Measurements from ENCODE around the gene BCHE. TPM values are rescaled to one million over a fixed set of nuclear protein-coding genes. Genes with fewer than 3 reads are reported as not detected.

The BCHE gene
- total and polyA plus RNA-seq, 8 donors = 6.6 to 49.7 (median 38.0) TPM

GRCh38 chr3:165827233-165827632 lies 10.0 kb downstream of the BCHE start:
- ATAC-seq (no peak), DNase-seq (no peak)
- Histone ChIP-seq H3K36me3 (no peaks in the 10 kb centered on the region), H3K27me3 (no peaks in the 10 kb centered on the region), H3K4me1 (no peaks in the 10 kb centered on the region), H3K4me3 (no peak overlapping the region), H3K9me3 (peaks cover 0 to 3% of the 10 kb centered on the region in 2 donors), H3K27ac (no peak overlapping the region)
- no peak for TF ChIP-seq CTCF (IDR thresholded peaks at IDR 0.05)
- intact Hi-C loops (cut with DNase I) = no loop called here

DNA sequence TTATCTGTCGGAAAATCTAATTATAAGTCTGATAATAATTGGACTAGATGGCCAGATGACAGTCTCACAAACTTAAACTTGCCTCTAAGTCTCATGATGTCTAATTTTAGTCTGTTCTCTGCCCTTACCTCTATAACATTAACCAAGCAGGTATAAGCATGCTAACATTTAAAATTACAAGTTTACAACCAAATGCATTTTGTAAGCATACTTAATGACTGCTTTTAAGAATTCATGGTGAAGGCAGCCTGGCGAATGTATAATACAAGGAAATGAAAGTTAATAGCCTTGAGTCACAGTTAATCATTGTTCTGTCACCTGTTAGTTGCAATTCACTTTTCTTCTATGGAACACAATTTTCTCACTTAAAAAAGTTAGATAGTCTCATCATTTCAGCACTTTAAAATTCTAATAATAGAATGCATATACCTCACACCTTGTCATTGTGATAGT lies 16.5 kb downstream of the BCHE start:
- ATAC-seq = no peak
- intact Hi-C loops (cut with DNase I) = no loop called here
- Histone ChIP-seq H3K4me1 (no peaks in the 10 kb centered on the region), H3K27ac (no peak overlapping the region), H3K27me3 (no peaks in the 10 kb centered on the region), H3K4me3 (no peak overlapping the region), H3K9me3 (peaks cover 0 to 3% of the 10 kb centered on the region in 2 donors), H3K36me3 (no peaks in the 10 kb centered on the region)
- no peak for DNase-seq
- TF ChIP-seq CTCF (IDR thresholded peaks at IDR 0.05) = no peak

DNA sequence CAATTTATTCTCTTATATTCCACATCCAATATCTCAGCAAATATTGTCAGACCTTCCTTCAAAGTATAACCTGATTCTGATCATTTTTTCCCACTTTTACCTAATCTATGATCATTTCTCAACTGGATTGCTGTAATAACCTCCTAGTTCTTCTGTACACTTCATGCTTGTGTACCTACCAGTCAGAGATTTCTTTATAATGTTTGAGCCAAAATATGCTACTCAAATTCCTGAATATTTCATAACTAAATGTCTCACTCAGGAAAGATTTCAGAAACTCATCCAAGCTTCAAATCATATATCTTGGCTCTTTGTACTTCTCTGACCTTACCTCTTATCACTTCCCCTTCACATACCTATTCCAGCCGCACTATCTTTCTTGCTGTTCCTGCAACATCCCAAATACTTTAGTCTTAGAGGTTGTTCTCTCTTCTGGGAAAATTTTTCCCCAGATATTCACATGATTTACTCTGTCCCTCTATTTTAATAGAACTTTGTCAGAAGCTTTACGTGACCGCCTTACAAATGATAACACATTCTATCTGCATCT lies 20.0 kb downstream of the BCHE start:
- Histone ChIP-seq H3K4me1 (no peaks in the 10 kb centered on the region), H3K9me3 (no peaks in the 10 kb centered on the region), H3K27ac (no peak overlapping the region), H3K36me3 (no peaks in the 10 kb centered on the region), H3K4me3 (no peak overlapping the region), H3K27me3 (no peaks in the 10 kb centered on the region)
- no peak for TF ChIP-seq CTCF (IDR thresholded peaks at IDR 0.05)
- DNase-seq = no peak
- intact Hi-C loops (cut with DNase I) = no loop called here
- ATAC-seq = no peak

- no peaks in the 10 kb centered on the region for H3K27me3 ChIP-seq
- H3K27ac ChIP-seq = no peak overlapping the region
- DNase-seq (no peak), ATAC-seq (no peak)
- H3K4me1 ChIP-seq = no peaks in the 10 kb centered on the region
- no peaks in the 10 kb centered on the region for H3K36me3 ChIP-seq
- intact Hi-C loops (cut with DNase I) = no loop called here
- H3K9me3 ChIP-seq = no peaks in the 10 kb centered on the region
- no peak overlapping the region for H3K4me3 ChIP-seq
- no peak for TF ChIP-seq CTCF (IDR thresholded peaks at IDR 0.05)
These were observed 21.0 kb downstream of the BCHE start for GRCh38 chr3:165816209-165816608.

GRCh38 chr3:165815682-165816081 lies 21.5 kb downstream of the BCHE start:
- H3K9me3 ChIP-seq = no peaks in the 10 kb centered on the region
- ATAC-seq (no peak), DNase-seq (no peak)
- H3K4me1 ChIP-seq = no peaks in the 10 kb centered on the region
- H3K27ac ChIP-seq = no peak overlapping the region
- H3K27me3 ChIP-seq = no peaks in the 10 kb centered on the region
- intact Hi-C loops (cut with DNase I) = no loop called here
- no peak overlapping the region for H3K4me3 ChIP-seq
- TF ChIP-seq CTCF (IDR thresholded peaks at IDR 0.05) = no peak
- H3K36me3 ChIP-seq = no peaks in the 10 kb centered on the region
